GM12874 (cell line): Measurements from ENCODE around the gene PAWR.

Source experiments
- TF ChIP-seq, protein P1 (sequence below): IDR thresholded peaks from 2 replicates; pipeline ENCODE4 v1.5.1; 2011; ENCODE audit warnings: low read depth, mild to moderate bottlenecking, control low read depth, low read length, moderate library complexity; ENCODE audit not compliant: insufficient read depth

Gene PAWR

DNA sequence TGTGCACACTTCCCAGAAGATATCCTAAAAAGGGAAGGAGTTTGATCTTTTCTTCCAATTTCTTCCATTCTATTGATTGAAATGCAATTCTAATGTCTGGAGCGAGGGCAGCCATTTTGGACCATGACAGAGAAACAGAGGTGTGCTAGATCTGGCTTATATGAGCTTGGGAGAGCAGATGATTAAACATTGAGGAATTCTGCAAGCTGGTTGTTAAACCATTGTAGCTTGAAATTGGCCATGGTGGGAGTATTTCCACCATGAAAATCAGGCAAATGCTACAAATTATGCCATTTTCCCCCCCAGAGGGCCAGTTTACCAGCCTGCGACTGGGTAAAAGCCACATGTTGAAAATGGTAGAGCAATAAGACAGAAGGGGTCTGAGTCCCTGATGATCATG is 155.0 kb downstream of the PAWR start:
- TF ChIP-seq, protein P1, sequence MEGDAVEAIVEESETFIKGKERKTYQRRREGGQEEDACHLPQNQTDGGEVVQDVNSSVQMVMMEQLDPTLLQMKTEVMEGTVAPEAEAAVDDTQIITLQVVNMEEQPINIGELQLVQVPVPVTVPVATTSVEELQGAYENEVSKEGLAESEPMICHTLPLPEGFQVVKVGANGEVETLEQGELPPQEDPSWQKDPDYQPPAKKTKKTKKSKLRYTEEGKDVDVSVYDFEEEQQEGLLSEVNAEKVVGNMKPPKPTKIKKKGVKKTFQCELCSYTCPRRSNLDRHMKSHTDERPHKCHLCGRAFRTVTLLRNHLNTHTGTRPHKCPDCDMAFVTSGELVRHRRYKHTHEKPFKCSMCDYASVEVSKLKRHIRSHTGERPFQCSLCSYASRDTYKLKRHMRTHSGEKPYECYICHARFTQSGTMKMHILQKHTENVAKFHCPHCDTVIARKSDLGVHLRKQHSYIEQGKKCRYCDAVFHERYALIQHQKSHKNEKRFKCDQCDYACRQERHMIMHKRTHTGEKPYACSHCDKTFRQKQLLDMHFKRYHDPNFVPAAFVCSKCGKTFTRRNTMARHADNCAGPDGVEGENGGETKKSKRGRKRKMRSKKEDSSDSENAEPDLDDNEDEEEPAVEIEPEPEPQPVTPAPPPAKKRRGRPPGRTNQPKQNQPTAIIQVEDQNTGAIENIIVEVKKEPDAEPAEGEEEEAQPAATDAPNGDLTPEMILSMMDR = no peak
